DMS53 treated with DMSO at 0.1 percent for 48 hours (cell line): Measurements from ENCODE around the gene OIT3.
"Not testable (repeated sequence)": the region's sequence is repeated elsewhere in the genome, so short reads cannot be mapped to it uniquely, and the experiment has no call there.

ENCODE experiments used
- DNase-seq: peaks from one replicate; lab custom pipeline; 2025; ENCODE audit not compliant: unreplicated experiment; lab: John Stamatoyannopoulos, UW

The OIT3 gene

GRCh38 chr10:72899545-72899944 lies 6.0 kb downstream of the OIT3 start:
- no peak for DNase-seq

GRCh38 chr10:72903941-72904446 lies 10.5 kb downstream of the OIT3 start:
- not testable (repeated sequence) for DNase-seq

- no peak for DNase-seq
Measured at GRCh38 chr10:72904806-72905205, 11.3 kb downstream of the OIT3 start.

- no peak for DNase-seq
Measured at GRCh38 chr10:72906446-72906845, 12.9 kb downstream of the OIT3 start.

GRCh38 chr10:72910705-72911104 lies 17.2 kb downstream of the OIT3 start:
- no peak for DNase-seq

- DNase-seq = no peak
Measured at GRCh38 chr10:72911758-72912157, 18.2 kb downstream of the OIT3 start.

GRCh38 chr10:72912736-72913135 lies 19.2 kb downstream of the OIT3 start:
- DNase-seq = no peak

GRCh38 chr10:72913287-72913686 lies 19.7 kb downstream of the OIT3 start:
- DNase-seq = no peak

- not testable (repeated sequence) for DNase-seq
Measured at GRCh38 chr10:72917201-72917600, 23.7 kb downstream of the OIT3 start.

- not testable (repeated sequence) for DNase-seq
Measured at GRCh38 chr10:72917803-72918332, 24.3 kb downstream of the OIT3 start.

- DNase-seq = no peak
Measured at GRCh38 chr10:72918352-72918751, 24.8 kb downstream of the OIT3 start.

GRCh38 chr10:72921147-72921683 lies 27.7 kb downstream of the OIT3 start:
- DNase-seq = not testable (repeated sequence)

GRCh38 chr10:72924351-72924750 lies 30.8 kb downstream of the OIT3 start:
- no peak for DNase-seq

GRCh38 chr10:72925951-72926465 lies 32.5 kb downstream of the OIT3 start:
- no peak for DNase-seq

- DNase-seq = no peak
Measured at GRCh38 chr10:72927485-72927884, 33.9 kb downstream of the OIT3 start.

GRCh38 chr10:72928798-72929197 lies 35.3 kb downstream of the OIT3 start:
- no peak for DNase-seq

- DNase-seq = no peak
Measured at GRCh38 chr10:72930276-72930675, 36.7 kb downstream of the OIT3 start.

GRCh38 chr10:72932259-72933015 lies 38.9 kb downstream of the OIT3 start:
- no peak for DNase-seq

GRCh38 chr10:72935361-72935760 lies 41.8 kb downstream of the OIT3 start:
- no peak for DNase-seq

GRCh38 chr10:72943498-72944234 lies 50.1 kb downstream of the OIT3 start:
- no peak for DNase-seq

- DNase-seq = no peak
Measured at GRCh38 chr10:72946963-72947362, 53.4 kb downstream of the OIT3 start.
